HG03103 (cell line): ENCODE measurements around the gene BRD1.

Experiments used
- ATAC-seq: cut with Tn5 transposase; IDR thresholded peaks from one replicate; pipeline ENCODE4 v1.9.1; 2021; ENCODE audit warnings: low read depth; ENCODE audit not compliant: unreplicated experiment

BRD1 gene

DNA sequence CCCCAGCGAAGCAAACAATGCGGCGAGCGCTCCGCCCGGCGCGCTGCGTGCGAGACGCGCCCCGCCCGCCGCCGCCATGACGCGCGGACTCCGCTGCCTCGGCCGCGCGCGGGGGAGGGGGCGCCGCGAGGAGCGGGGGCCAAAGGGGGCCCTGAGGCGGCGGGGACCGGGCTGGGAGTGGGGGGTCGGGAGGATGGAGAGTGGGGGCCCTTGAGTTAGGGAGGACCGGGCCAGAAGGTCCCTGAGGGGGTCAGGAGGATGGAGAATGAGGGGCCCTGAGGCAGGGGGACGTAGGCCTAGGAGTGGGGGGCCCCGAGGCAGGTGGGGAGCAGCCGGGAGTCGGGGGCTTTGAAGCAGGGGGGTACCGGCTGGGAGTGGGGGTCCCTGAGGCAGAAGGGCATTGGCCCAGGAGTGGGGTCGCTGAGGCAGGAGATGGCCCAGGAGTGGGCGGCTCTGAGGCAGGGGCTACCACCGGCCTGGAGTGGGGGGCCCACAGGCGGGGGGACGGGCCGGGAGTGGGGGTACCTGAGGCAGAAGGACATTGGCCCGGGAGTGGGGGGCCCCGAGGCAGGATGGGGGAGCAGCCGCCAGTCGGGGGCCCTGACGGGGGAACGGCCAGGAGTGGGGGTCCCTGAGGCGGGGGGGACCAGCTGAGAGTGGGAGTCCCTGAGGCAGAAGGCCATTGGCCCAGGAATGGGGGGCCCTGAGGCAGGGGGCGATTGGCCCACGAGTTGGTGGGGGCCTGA lies at the start of gene BRD1:
Gene BRD1, minus strand, starts transcription at position 21 of the 746 bp plus-strand sequence. CDS start 3,556 bp downstream, outside the sequence.
- ATAC-seq, result no peak

GRCh38 chr22:49873228-49873940 lies 45.7 kb upstream of the BRD1 start:
- ATAC-seq, result no peak

DNA sequence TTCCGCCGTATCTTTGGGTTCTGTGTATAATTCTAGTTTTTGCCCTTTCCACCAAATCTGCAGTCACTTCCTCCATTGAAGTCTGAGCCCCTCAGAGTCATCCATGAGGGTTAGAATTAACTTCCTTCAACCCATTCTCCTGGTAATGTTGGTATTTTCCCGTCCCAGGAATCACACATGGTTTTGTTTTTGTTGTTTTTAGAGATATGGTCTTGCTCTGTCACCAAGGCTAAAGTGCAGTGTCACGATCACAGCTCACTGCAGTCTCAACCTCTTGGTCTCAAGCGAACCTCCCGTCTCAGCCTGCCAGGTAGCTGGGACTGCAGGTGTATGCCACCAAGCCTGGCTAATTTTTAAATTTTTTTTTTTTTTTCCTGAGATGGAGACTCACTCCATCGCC lies 44.7 kb upstream of the BRD1 start:
- ATAC-seq, result no peak

GRCh38 chr22:49871482-49871881 lies 43.8 kb upstream of the BRD1 start:
- ATAC-seq, result no peak

- ATAC-seq, result no peak
These were observed 42.4 kb upstream of the BRD1 start for GRCh38 chr22:49869845-49870712.

- ATAC-seq, result no peak
These were observed 41.6 kb upstream of the BRD1 start for GRCh38 chr22:49869086-49869830.

GRCh38 chr22:49867303-49868265 lies 39.9 kb upstream of the BRD1 start:
- no peak for ATAC-seq

DNA sequence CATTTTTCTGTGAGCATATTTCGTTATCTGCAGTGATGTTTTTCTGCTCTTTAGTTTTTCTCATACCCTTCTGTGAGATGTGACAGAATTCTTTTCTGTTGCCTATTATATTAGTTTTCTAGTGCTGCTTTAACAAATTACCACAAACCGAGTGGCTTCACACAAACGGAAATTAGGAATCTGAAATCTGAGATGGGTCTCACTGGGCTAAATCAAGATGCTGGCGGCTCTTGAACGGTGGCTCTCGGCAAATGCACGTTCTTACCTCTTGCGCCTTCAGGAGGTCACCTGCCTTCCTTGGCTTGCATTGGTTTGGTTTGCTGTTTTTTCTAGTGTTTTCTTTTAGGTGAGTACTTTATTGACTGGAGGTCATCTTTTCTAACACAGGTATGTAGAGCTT lies 39.0 kb upstream of the BRD1 start:
- ATAC-seq, result no peak

DNA sequence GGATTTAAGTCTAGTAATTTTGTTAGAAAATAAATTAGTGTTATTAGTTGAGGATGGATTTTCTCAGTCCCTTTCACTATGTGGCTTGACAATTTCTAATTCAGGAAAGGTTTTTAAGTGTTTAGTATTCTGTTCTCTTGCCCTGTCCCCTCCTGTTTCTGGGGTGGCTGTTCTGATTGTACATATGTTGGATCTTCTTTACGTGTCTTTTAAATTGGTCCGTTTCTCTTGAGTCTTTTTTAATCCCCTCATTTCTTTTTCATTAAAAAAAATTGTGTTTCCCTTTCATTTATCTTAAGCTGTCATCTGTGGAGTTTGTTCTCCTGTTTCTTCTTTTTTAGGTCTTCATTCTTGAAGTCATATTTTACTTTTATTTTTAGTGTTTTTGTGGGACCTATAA lies 38.5 kb upstream of the BRD1 start:
- ATAC-seq, result no peak

GRCh38 chr22:49865156-49865555 lies 37.5 kb upstream of the BRD1 start:
- ATAC-seq, result no peak

DNA sequence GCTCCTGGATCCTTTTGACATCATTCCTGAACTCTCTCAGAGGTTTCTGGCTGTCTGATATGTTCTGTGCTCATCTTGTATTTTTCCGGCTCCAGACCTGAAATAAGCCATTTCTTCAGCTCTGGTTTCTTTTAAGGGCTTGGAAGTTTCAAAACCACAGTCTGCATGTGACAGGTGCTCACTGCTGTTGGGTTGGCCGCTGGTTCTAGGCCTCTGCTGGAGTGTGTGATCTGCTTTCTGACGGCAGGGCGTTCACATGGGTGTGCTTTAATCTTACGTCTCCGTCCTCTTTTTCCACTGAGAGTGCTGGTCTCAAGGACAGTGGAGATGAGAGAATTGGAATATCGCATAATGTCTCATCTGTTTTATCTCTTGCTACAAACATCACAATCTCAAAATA lies 36.3 kb upstream of the BRD1 start:
- no peak for ATAC-seq

GRCh38 chr22:49862496-49862776 lies 34.8 kb upstream of the BRD1 start:
- ATAC-seq, result no peak

- no peak for ATAC-seq
These were observed 34.2 kb upstream of the BRD1 start for GRCh38 chr22:49861642-49862495.

GRCh38 chr22:49858827-49859226 lies 31.2 kb upstream of the BRD1 start:
- ATAC-seq, result no peak

DNA sequence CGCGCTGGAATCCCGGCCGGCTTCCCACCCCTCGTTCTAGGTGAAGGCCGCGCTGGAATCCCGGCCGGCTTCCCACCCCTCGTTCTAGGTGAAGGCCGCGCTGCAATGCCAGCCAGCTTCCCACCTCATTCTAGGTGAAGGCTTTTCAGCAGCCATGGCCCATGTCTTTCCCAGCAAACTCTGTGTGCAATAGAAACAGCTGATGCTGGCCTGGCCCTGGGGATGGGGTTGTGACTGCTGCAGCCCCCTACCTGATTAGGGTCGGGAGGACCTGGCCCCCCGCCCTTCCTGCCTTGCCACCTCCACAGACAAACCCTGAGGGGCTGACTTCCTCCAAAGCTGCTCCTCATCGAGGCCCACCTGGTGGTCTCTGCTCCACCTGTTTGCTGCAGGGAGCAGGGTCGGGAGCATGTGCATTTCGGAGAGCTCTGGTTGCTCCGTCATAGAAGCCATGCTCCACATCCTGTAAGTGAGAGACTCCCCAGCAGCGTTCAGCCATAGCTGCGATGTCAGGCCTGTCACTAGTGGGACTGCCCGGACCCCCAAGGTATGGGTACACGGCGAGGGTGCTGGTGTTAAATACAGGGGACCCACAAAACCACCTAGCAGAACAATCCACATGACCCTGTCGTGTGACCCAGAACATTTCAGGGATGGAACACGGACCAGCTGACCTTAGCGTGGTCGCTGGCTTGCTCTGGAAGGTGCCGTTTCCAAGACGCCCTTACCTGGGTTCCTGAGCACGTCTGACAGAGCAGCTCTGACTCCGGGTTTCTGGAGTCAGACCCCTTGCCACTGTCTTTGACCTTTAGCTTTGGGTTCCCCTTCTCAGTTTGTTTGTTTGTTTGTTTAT lies 29.3 kb upstream of the BRD1 start:
- ATAC-seq, result no peak

- ATAC-seq, result no peak
These were observed 28.7 kb upstream of the BRD1 start for GRCh38 chr22:49856343-49856742.

DNA sequence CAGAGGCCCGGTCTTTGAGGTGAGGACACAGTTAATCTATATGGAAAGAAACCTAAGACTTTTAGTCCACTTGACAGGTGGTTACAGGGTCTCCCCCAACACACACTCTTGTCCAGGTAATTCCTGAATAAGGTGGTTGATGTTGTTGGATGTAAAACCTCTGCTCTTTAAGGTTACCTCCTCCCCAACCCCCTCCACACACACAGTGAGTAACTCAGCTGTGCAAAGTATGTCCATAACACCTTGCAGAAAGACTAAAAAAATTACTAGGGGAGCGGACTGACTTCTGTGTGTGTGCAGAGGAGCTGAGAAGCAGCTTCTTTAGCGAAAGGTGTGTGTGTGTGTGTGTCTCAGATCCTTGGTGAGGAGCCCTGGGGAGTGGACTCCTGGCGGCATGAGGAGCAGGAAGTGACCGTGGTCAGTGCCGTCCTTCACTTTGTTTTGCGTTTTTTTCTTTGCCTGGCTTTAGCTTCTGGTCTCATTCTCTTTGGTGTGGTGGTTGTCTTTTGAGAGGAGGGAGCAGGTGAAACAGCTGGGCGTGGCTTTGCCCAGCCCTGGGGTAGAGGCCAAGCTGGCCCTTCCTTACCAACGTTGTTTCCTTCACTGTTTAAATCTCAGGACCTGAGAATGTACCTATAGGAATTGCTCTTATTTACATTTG lies 27.7 kb upstream of the BRD1 start:
- no peak for ATAC-seq
